Measurements from ENCODE around the gene SSBP3.

SSBP3 gene

DNA sequence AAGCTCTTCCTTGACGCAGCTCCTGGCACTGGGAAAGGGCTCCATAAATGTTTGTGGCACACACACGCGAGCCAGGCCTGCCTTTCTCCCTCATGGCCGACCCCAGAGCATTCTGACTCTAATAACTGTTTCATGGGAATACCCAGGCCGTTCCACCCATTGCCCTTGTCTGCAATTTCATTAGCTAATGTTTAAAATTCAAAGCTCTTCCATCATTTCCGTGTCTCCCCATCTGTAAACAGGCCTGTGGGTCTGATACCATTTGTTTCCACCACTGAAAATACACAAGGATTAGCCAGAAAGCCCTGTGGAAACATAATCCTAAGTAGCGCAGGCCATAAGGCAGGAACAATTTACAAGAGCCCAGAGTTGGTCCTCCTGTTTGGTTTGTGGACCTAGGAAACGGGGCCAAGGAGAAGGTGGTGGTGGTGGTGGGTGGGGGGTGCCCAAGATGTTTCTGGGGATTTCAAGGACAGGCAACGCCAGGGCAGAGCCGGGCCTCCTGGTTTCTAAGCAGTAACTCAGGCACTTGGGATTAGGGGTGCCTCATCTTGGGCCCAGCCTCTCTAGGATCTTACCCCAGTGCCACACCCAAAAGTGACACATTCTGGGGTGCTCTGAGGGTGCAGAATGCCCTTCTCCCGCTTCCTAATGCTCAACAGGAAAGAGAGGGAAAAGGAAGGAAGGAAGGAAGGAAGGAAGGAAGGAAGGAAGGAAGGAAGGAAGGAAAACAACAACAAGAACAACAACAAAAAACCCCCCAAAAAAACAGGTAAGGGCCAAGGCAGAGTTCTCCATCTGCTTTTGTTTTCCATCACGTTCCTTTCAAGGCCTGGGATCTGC is 79.4 kb downstream of the SSBP3 start:
- TF ChIP-seq, protein P1, sequence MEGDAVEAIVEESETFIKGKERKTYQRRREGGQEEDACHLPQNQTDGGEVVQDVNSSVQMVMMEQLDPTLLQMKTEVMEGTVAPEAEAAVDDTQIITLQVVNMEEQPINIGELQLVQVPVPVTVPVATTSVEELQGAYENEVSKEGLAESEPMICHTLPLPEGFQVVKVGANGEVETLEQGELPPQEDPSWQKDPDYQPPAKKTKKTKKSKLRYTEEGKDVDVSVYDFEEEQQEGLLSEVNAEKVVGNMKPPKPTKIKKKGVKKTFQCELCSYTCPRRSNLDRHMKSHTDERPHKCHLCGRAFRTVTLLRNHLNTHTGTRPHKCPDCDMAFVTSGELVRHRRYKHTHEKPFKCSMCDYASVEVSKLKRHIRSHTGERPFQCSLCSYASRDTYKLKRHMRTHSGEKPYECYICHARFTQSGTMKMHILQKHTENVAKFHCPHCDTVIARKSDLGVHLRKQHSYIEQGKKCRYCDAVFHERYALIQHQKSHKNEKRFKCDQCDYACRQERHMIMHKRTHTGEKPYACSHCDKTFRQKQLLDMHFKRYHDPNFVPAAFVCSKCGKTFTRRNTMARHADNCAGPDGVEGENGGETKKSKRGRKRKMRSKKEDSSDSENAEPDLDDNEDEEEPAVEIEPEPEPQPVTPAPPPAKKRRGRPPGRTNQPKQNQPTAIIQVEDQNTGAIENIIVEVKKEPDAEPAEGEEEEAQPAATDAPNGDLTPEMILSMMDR (IDR thresholded peaks at IDR 0.05; ENCODE audit: low read length, missing control alignments), result no peak
- no peak overlapping the region for H3K4me3 ChIP-seq (replicated peaks; ENCODE audit: low read depth, low read length)
- DNase-seq (ENCODE audit: low read depth), result no peak

DNA sequence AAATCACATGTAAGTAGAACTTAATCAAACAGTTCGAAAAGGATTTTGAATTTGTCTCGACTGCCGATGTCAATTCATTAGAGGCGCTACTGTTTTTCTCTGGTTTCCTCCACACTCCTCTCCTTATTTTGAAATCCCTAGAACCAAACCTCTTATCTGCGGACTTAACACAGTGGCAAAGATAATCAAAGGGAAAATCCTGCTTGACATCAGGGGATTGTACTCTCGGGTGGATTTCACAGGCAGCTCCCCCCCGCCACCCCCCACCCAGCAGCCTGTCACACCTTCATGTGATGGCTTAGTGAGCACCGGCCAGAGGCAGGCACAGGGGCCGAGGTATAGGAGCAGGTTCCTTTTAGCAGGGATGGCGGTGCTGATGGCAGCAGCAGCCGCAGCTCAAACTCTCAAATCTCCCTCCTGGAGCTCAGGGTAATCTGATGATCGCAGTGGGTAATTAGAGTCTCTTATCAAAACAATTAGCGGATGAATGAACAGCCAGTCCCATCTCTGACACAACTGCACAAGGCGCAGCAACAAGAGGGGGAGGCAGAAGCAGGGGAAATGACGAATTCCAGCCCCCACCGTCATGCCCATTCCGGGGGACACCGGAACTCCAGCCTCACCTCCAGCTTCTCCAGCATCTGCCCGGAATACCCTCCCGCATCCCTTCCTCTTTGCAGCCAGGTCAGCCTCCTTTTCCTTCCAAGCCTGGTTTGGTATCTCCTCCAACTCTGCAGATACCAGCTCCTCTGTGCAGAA is 80.3 kb downstream of the SSBP3 start:
- no peak for DNase-seq (ENCODE audit: low read depth)
- TF ChIP-seq, protein P1 (IDR thresholded peaks at IDR 0.05; ENCODE audit: low read length, missing control alignments), result no peak
- no peak overlapping the region for H3K4me3 ChIP-seq (replicated peaks; ENCODE audit: low read depth, low read length)

DNA sequence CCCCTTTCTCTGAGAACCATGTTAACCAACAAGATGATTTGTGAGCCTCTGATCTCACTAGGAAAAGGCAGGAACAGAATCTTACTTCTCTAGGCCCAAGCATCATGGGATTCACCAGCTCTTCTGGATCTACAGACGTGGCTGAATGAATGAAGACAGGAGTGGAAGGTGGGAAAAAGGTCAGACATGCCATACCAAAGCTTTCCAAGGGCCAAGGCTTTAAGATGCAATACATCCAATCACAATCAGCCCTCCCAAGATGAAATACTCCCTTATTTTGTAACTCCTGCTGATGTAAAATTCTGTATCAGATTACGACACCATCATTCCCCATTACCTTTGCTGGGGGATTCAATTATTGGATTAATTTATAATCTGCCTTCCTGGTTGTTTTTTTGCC is 80.9 kb downstream of the SSBP3 start:
- TF ChIP-seq, protein P1 (IDR thresholded peaks at IDR 0.05; ENCODE audit: low read length, missing control alignments), result no peak
- peak; percentile 36 for DNase-seq (ENCODE audit: low read depth)
- H3K4me3 ChIP-seq (replicated peaks; ENCODE audit: low read depth, low read length), result no peak overlapping the region

DNA sequence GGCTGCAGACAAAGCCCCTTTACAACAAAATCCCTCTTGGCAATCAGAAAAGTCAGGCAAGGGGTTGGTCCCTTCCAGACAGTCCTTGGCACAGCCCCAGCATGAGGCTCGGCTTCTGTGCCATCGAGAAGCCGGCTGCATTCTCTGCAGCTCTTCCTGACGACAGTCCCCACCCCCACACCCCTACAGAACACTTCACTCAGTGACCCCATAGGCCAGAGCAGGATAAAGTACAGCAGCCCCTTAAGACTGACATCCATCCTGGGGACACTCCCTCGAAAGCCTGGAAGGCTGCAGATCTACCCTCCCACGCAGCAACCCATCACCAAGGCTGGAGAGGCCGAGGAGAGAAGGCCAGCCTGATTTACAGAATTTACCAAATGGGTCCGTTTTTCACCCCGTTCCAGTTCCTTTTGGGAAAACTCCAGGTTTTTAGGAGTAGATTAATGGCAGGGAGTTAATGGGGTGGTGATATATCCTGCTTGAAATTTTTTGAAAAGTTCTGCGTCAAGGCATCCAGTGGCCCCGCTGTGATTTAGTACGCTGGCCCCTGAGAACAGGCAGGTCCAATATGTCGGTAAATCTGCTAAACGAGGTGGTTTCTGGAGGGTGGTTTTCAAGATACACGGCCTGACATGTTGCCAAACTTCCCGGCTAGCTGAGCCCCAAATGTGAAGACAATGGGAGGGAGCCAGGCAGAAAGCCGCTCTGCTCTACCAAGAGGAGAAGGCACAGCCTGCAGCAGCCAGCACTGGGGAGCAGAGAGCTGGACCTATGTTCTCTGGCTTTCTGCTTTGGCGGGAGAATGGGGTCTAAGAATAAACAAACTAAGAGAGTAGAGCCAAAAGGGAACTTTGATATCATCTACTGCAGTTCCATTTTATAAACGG is 81.7 kb downstream of the SSBP3 start:
- peak; percentile 53 for DNase-seq (ENCODE audit: low read depth)
- H3K4me3 ChIP-seq (replicated peaks; ENCODE audit: low read depth, low read length), result no peak overlapping the region
- TF ChIP-seq, protein P1 (IDR thresholded peaks at IDR 0.05; ENCODE audit: low read length, missing control alignments), result no peak

DNA sequence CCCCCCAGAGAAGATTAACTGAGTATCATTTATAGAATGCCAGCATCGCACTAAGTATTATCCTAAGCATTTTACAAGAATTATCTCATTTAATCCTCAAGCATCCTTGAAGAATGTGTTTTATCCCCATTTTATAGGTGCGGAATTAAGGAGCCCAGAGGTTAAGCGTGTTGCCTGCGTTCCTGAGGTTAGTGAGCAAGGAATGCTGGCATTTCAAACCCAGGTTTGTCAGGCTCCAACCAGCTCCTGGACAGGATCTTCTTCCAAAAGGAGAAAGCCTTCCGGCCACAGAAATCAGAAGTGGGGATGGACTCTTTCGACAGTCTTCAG is 82.3 kb downstream of the SSBP3 start:
- H3K4me3 ChIP-seq (replicated peaks; ENCODE audit: low read depth, low read length), result no peak overlapping the region
- TF ChIP-seq, protein P1 (IDR thresholded peaks at IDR 0.05; ENCODE audit: low read length, missing control alignments), result no peak
- DNase-seq (ENCODE audit: low read depth), result no peak

DNA sequence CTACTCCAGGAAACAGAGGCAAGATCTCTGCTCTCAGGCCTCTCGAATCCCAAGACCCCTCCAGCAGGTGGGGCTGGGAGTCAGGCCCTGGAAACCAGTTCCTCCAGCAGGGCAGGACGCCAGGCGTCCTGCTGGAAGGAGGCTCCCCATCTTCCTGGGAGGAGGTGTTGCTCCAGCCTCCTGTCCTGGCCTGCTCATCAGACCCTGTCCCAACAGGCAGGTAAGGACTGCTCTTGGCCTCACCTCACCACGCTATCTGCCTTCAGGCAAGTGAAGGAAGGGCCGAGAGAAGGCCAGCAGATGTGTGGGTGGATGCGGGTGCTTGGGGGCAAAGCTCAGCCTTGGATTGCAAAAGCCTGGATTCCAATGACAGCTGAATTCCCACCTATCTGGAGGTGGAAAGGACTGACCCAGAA is 82.9 kb downstream of the SSBP3 start:
- TF ChIP-seq, protein P1 (IDR thresholded peaks at IDR 0.05; ENCODE audit: low read length, missing control alignments), result peak; percentile 24
- no peak for DNase-seq (ENCODE audit: low read depth)
- H3K4me3 ChIP-seq (replicated peaks; ENCODE audit: low read depth, low read length), result no peak overlapping the region

Data from fibroblast of pulmonary artery (primary cell).